HEK293 (cell line): ENCODE measurements around the gene PARS2.

Experiments used
- BCL11B ChIP-seq: fragments of 450-650 bp; formaldehyde crosslinking; IDR thresholded peaks from 2 replicates; pipeline ENCODE4 v1.5.1; 2016; ENCODE audit warnings: low read depth, missing biosample characterization, missing genetic modification characterization
- ELK4 ChIP-seq: IDR thresholded peaks from 2 replicates; pipeline ENCODE4 v1.6.1; 2011; ENCODE audit warnings: mild to moderate bottlenecking, low read depth, low read length, borderline replicate concordance
- GFI1B ChIP-seq: fragments of 450-650 bp; formaldehyde crosslinking; IDR thresholded peaks from 2 replicates; pipeline ENCODE4 v1.5.1; 2016; ENCODE audit warnings: missing biosample characterization, missing genetic modification characterization
- GLI4 ChIP-seq: fragments of 450-650 bp; formaldehyde crosslinking; IDR thresholded peaks from 2 replicates; pipeline ENCODE4 v1.5.1; 2016; ENCODE audit warnings: missing biosample characterization, missing genetic modification characterization
- HOXC10 ChIP-seq: sonication (generic); formaldehyde crosslinking; IDR thresholded peaks from 2 replicates; pipeline ENCODE4 v1.8.1; 2023; ENCODE audit warnings: mild to moderate bottlenecking, missing genetic modification reagents
- KLF1 ChIP-seq: fragments of 450-650 bp; formaldehyde crosslinking; IDR thresholded peaks from 2 replicates; pipeline ENCODE4 v1.5.1; 2016; ENCODE audit warnings: missing biosample characterization, missing genetic modification characterization
- KLF8 ChIP-seq: fragments of 450-650 bp; formaldehyde crosslinking; IDR thresholded peaks from 2 replicates; pipeline ENCODE4 v1.5.1; 2016; ENCODE audit warnings: missing biosample characterization, missing genetic modification characterization
- PRDM2 ChIP-seq: fragments of 450-650 bp; formaldehyde crosslinking; IDR thresholded peaks from 2 replicates; pipeline ENCODE4 v1.5.1; 2016; ENCODE audit warnings: missing biosample characterization, missing genetic modification characterization, borderline replicate concordance
- SP3 ChIP-seq: fragments of 450-650 bp; formaldehyde crosslinking; IDR thresholded peaks from 2 replicates; pipeline ENCODE4 v1.5.1; 2016; ENCODE audit warnings: missing biosample characterization, missing genetic modification characterization
- YY1 ChIP-seq: fragments of 450-650 bp; formaldehyde crosslinking; IDR thresholded peaks from 2 replicates; pipeline ENCODE4 v1.5.1; 2018; ENCODE audit warnings: missing biosample characterization, missing genetic modification characterization
- ZBTB48 ChIP-seq: fragments of 450-650 bp; formaldehyde crosslinking; IDR thresholded peaks from 2 replicates; pipeline ENCODE4 v1.5.1; 2016; ENCODE audit warnings: missing biosample characterization, missing genetic modification characterization
- ZEB2 ChIP-seq: fragments of 450-650 bp; formaldehyde crosslinking; IDR thresholded peaks from 2 replicates; pipeline ENCODE4 v1.5.1; 2016; ENCODE audit warnings: missing biosample characterization, missing genetic modification characterization
- ZFHX2 ChIP-seq: fragments of 450-650 bp; formaldehyde crosslinking; conservative IDR thresholded peaks from 2 replicates; pipeline ENCODE4 v1.5.1; 2016; ENCODE audit warnings: missing biosample characterization, missing genetic modification characterization
- ZNF140 ChIP-seq: fragments of 450-650 bp; formaldehyde crosslinking; IDR thresholded peaks from 2 replicates; pipeline ENCODE4 v1.5.1; 2016; ENCODE audit warnings: missing biosample characterization, missing genetic modification characterization
- ZNF18 ChIP-seq: fragments of 450-650 bp; formaldehyde crosslinking; IDR thresholded peaks from 2 replicates; pipeline ENCODE4 v1.5.1; 2016; ENCODE audit warnings: missing biosample characterization, missing genetic modification characterization
- ZNF202 ChIP-seq: fragments of 450-650 bp; formaldehyde crosslinking; IDR thresholded peaks from 2 replicates; pipeline ENCODE4 v1.5.1; 2016; ENCODE audit warnings: missing biosample characterization, missing genetic modification characterization, borderline replicate concordance
- ZNF223 ChIP-seq: fragments of 450-650 bp; formaldehyde crosslinking; IDR thresholded peaks from 2 replicates; pipeline ENCODE4 v1.5.1; 2016; ENCODE audit warnings: missing biosample characterization, missing genetic modification characterization
- ZNF23 ChIP-seq: fragments of 450-650 bp; formaldehyde crosslinking; IDR thresholded peaks from 2 replicates; pipeline ENCODE4 v1.5.1; 2016; ENCODE audit warnings: missing biosample characterization, missing genetic modification characterization, borderline replicate concordance
- ZNF302 ChIP-seq: fragments of 450-650 bp; formaldehyde crosslinking; IDR thresholded peaks from 2 replicates; pipeline ENCODE4 v1.5.1; 2016; ENCODE audit warnings: missing biosample characterization, missing genetic modification characterization, low read depth
- ZNF341 ChIP-seq: fragments of 450-650 bp; formaldehyde crosslinking; IDR thresholded peaks from 2 replicates; pipeline ENCODE4; 2016; ENCODE audit warnings: low read depth, missing biosample characterization, missing genetic modification characterization
- ZNF350 ChIP-seq: fragments of 450-650 bp; formaldehyde crosslinking; IDR thresholded peaks from 2 replicates; pipeline ENCODE4 v1.5.0; 2017; ENCODE audit warnings: missing biosample characterization, mild to moderate bottlenecking, missing genetic modification characterization
- ZNF423 ChIP-seq: fragments of 450-650 bp; formaldehyde crosslinking; IDR thresholded peaks from 2 replicates; pipeline ENCODE4 v1.5.1; 2016; ENCODE audit warnings: missing biosample characterization, missing genetic modification characterization
- ZNF513 ChIP-seq: fragments of 450-650 bp; IDR thresholded peaks from 2 replicates; pipeline ENCODE4 v1.5.1; 2018; ENCODE audit warnings: missing biosample characterization, missing genetic modification characterization
- ZNF514 ChIP-seq: fragments of 450-650 bp; formaldehyde crosslinking; IDR thresholded peaks from 2 replicates; pipeline ENCODE4 v1.5.1; 2016; ENCODE audit warnings: missing biosample characterization, missing genetic modification characterization
- ZNF548 ChIP-seq: fragments of 450-650 bp; formaldehyde crosslinking; IDR thresholded peaks from 2 replicates; pipeline ENCODE4 v1.5.1; 2016; ENCODE audit warnings: missing biosample characterization, missing genetic modification characterization
- ZNF560 ChIP-seq: fragments of 450-650 bp; formaldehyde crosslinking; IDR thresholded peaks from 2 replicates; pipeline ENCODE4 v1.5.1; 2017; ENCODE audit warnings: missing biosample characterization, missing genetic modification characterization, borderline replicate concordance
- ZNF600 ChIP-seq: fragments of 450-650 bp; formaldehyde crosslinking; IDR thresholded peaks from 2 replicates; pipeline ENCODE4 v1.5.1; 2016; ENCODE audit warnings: missing biosample characterization, missing genetic modification characterization
- ZNF623 ChIP-seq: fragments of 450-650 bp; formaldehyde crosslinking; IDR thresholded peaks from 2 replicates; pipeline ENCODE4 v1.5.1; 2016; ENCODE audit warnings: missing biosample characterization, missing genetic modification characterization
- ZNF658 ChIP-seq: fragments of 450-650 bp; formaldehyde crosslinking; IDR thresholded peaks from 2 replicates; pipeline ENCODE4; 2016; ENCODE audit warnings: missing biosample characterization, missing genetic modification characterization
- ZNF837 ChIP-seq: fragments of 450-650 bp; formaldehyde crosslinking; IDR thresholded peaks from 2 replicates; pipeline ENCODE4 v1.5.1; 2016; ENCODE audit warnings: missing biosample characterization, missing genetic modification characterization
- ZSCAN23 ChIP-seq: fragments of 450-650 bp; formaldehyde crosslinking; IDR thresholded peaks from 2 replicates; pipeline ENCODE4 v1.5.1; 2016; ENCODE audit warnings: missing biosample characterization, missing genetic modification characterization

The PARS2 gene

GRCh38 chr1:54764133-54764921 lies at the start of gene PARS2 (continued):
- TF ChIP-seq ZNF18 (tag by site-specific recombination): no peak
- peak; percentile 60; the same call in 1 of the 2 replicates for TF ChIP-seq HOXC10 (CRISPR knock-in tag)
- no peak for TF ChIP-seq GFI1B (tag by site-specific recombination)
- TF ChIP-seq ZNF513 (tag by site-specific recombination): no peak
- TF ChIP-seq SP3 (tag by site-specific recombination): peak; percentile 94
- no peak for TF ChIP-seq ZNF837 (tag by site-specific recombination)
- TF ChIP-seq ZNF514 (tag by site-specific recombination): no peak
- peak; percentile 48; the same call in 1 of the 2 replicates for TF ChIP-seq ZEB2 (tag by site-specific recombination)
- TF ChIP-seq ZNF302 (tag by site-specific recombination): no peak
- TF ChIP-seq ZNF23: no peak
- no peak for TF ChIP-seq ZNF350 (tag by site-specific recombination)
- no peak for TF ChIP-seq BCL11B (tag by site-specific recombination)
- no peak for TF ChIP-seq ZNF600 (tag by site-specific recombination)
- no peak for TF ChIP-seq ZNF223
- TF ChIP-seq ELK4: no peak
- peak; percentile 98 for TF ChIP-seq ZFHX2
- TF ChIP-seq ZNF140 (tag by site-specific recombination): no peak
- 0 out of 2 replicates have a peak, but pooled peaks have one; percentile 34 for TF ChIP-seq ZNF341
- no peak for TF ChIP-seq ZNF623 (tag by site-specific recombination)
- TF ChIP-seq GLI4 (tag by site-specific recombination): no peak
- no peak for TF ChIP-seq ZNF548 (tag by site-specific recombination)
- no peak for TF ChIP-seq ZNF202 (tag by site-specific recombination)
- TF ChIP-seq PRDM2: no peak
- no peak for TF ChIP-seq ZNF658 (tag by site-specific recombination)
- TF ChIP-seq YY1: peak; percentile 37; the same call in 1 of the 2 replicates
- no peak for TF ChIP-seq KLF8
- no peak for TF ChIP-seq ZNF560 (tag by site-specific recombination)
- TF ChIP-seq ZNF423: no peak
- TF ChIP-seq ZBTB48 (tag by site-specific recombination): no peak
- no peak for TF ChIP-seq ZSCAN23 (tag by site-specific recombination)
- TF ChIP-seq KLF1 (tag by site-specific recombination): 0 out of 2 replicates have a peak, but pooled peaks have one; percentile 44
